ENCODE data around the gene CD164.

DNA sequence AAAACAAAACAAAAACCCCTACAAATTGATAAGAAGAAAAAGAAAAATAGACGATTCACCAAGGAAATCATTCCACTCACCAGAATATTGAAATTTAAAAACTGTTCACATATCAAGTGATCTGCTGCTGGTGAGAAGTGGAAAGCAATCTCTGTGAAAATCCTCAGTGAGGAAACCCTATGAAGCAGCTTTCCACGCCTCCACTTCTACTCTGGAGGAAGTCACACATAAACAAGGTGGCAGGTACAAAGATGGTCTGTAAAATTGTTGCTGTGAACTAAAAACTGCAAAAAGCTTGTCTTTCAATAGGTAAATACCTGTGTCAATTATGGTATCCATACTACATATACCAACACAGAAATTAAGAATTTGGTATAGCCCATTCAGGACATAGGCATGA lies 18.5 kb downstream of the CD164 start:
- TF ChIP-seq, protein P1, sequence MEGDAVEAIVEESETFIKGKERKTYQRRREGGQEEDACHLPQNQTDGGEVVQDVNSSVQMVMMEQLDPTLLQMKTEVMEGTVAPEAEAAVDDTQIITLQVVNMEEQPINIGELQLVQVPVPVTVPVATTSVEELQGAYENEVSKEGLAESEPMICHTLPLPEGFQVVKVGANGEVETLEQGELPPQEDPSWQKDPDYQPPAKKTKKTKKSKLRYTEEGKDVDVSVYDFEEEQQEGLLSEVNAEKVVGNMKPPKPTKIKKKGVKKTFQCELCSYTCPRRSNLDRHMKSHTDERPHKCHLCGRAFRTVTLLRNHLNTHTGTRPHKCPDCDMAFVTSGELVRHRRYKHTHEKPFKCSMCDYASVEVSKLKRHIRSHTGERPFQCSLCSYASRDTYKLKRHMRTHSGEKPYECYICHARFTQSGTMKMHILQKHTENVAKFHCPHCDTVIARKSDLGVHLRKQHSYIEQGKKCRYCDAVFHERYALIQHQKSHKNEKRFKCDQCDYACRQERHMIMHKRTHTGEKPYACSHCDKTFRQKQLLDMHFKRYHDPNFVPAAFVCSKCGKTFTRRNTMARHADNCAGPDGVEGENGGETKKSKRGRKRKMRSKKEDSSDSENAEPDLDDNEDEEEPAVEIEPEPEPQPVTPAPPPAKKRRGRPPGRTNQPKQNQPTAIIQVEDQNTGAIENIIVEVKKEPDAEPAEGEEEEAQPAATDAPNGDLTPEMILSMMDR (conservative IDR thresholded peaks at IDR 0.05): no peak
- TF ChIP-seq ZFX (IDR thresholded peaks at IDR 0.05): no peak
